Keratinocyte (primary cell): ENCODE results near the gene HAT1. TPM values are rescaled to one million over a fixed set of nuclear protein-coding genes. Genes with fewer than 3 reads are reported as not detected.

Experiments used
- DNase-seq: peaks from one replicate; pipeline ENCODE4 v3.0.0-alpha.2; 2011; ENCODE audit warnings: low read depth, missing footprints, low spot score
- FAIRE-seq: peaks from 2 replicates; lab custom pipeline; 2011; peaks lifted over from hg19 to GRCh38; lab: Jason Lieb, UNC
- H2AFZ ChIP-seq: 2 replicates; pipeline ENCODE4 v1.6.0; 2012; ENCODE audit warnings: low read length, control low read depth, inconsistent platforms; ENCODE audit not compliant: control insufficient read depth
- H3K27ac ChIP-seq: 2 replicates; pipeline ENCODE4 v1.5.1; 2011; ENCODE audit warnings: low read length; ENCODE audit not compliant: control insufficient read depth, insufficient read depth
- H3K27me3 ChIP-seq: 3 replicates; pipeline ENCODE4 v1.6.0; 2011; ENCODE audit warnings: low read length; ENCODE audit not compliant: control insufficient read depth, insufficient read depth; ENCODE audit errors: extremely low read depth
- H3K36me3 ChIP-seq, 2 experiments: 2 replicates in 1 of 2; 3 replicates in 1 of 2; pipeline ENCODE4 v1.5.1; 2011; ENCODE audit warnings: low read length in 2 of 2, mild to moderate bottlenecking in 1 of 2; ENCODE audit not compliant: control insufficient read depth in 2 of 2, insufficient read depth in 2 of 2; ENCODE audit errors: extremely low read depth in 1 of 2
- H3K4me1 ChIP-seq: 3 replicates; pipeline ENCODE4 v1.5.1; 2011; ENCODE audit warnings: low read length; ENCODE audit not compliant: control insufficient read depth, insufficient read depth; ENCODE audit errors: extremely low read depth
- H3K4me2 ChIP-seq: 3 replicates; pipeline ENCODE4 v1.6.0; 2011; ENCODE audit warnings: low read depth, low read length; ENCODE audit not compliant: control insufficient read depth, insufficient read depth; ENCODE audit errors: extremely low read depth
- H3K4me3 ChIP-seq, 3 experiments: fragments of 200-600 bp in 1 of 3; sonication (generic) in 1 of 3; 2 replicates in 2 of 3; 3 replicates in 1 of 3; pipeline ENCODE4 v1.5.1; 2011 to 2016; ENCODE audit warnings: low read length in 3 of 3, mild to moderate bottlenecking in 3 of 3, control low read depth in 2 of 3, inconsistent platforms in 1 of 3, low read depth in 1 of 3, mixed read lengths in 1 of 3, mixed run types in 1 of 3, moderate library complexity in 1 of 3; ENCODE audit not compliant: control insufficient read depth in 2 of 3, insufficient read depth in 2 of 3; ENCODE audit errors: extremely low read depth in 1 of 3
- H3K79me2 ChIP-seq: 2 replicates; pipeline ENCODE4 v1.6.0; 2012; ENCODE audit warnings: low read length; ENCODE audit not compliant: control insufficient read depth, insufficient read depth
- H3K9ac ChIP-seq: 3 replicates; pipeline ENCODE4 v1.6.0; 2011; ENCODE audit warnings: low read length; ENCODE audit not compliant: control insufficient read depth, insufficient read depth; ENCODE audit errors: extremely low read depth
- H3K9me1 ChIP-seq: 3 replicates; pipeline ENCODE4 v1.6.0; 2011; ENCODE audit warnings: low read length; ENCODE audit not compliant: control insufficient read depth, insufficient read depth; ENCODE audit errors: extremely low read depth
- H3K9me3 ChIP-seq: 2 replicates; pipeline ENCODE4 v1.5.1; 2012; ENCODE audit warnings: low read depth, low read length; ENCODE audit not compliant: control insufficient read depth
- H4K20me1 ChIP-seq: 3 replicates; pipeline ENCODE4 v1.6.0; 2011; ENCODE audit warnings: low read length; ENCODE audit not compliant: control insufficient read depth, insufficient read depth; ENCODE audit errors: extremely low read depth
- CTCF ChIP-seq, 3 experiments: IDR thresholded peaks in 1 of 3; conservative IDR thresholded peaks in 1 of 3; optimal IDR thresholded peaks in 1 of 3; 2 replicates in 2 of 3; 3 replicates in 1 of 3; pipeline versions ENCODE3 to v1.5.1; 2011; ENCODE audit warnings: low read length in 3 of 3, mild to moderate bottlenecking in 3 of 3, moderate library complexity in 2 of 3, control low read depth in 1 of 3, inconsistent platforms in 1 of 3; ENCODE audit not compliant: insufficient read depth in 2 of 3; ENCODE audit errors: extremely low read depth in 1 of 3
- EZH2 ChIP-seq: IDR thresholded peaks from one replicate; pipeline ENCODE4 v1.6.1; 2012; ENCODE audit warnings: inconsistent platforms, mild to moderate bottlenecking, low read length, moderate library complexity
- dilution Hi-C: fragments of 300-500 bp; cut with MboI; formaldehyde crosslinking; loops from one replicate; pipeline ENCODE4 v1.7.0; 2020; ENCODE audit warnings: low sequenced_read_pairs; ENCODE audit not compliant: extremely low pct_ligation_motif_present
- polyA plus RNA-seq, 5 experiments: library from polyadenylated mRNA; depleted of rRNA in 3 of 5; stranded (reverse) in 3 of 5; stranded (forward) in 1 of 5; unstranded in 1 of 5; fragments of >200 nt; gene quantifications; 1 replicate in 1 of 5; 2 replicates in 3 of 5; 3 replicates in 1 of 5; pipeline versions ENCODE4 v1.2.1 to v1.2.3, GENCODE V29; 2011 to 2012; ENCODE audit warnings: missing spikeins in 2 of 5, low read depth in 1 of 5, low replicate concordance in 1 of 5

HAT1 gene
- polyA plus RNA-seq, 1 donor (not counting 4 experiments of a cell fraction or from before 2014, with no cell fraction given): 91.2 TPM

- dilution Hi-C loops: no loop called here
- Histone ChIP-seq H3K4me3 (no peak overlapping the region), H3K9me1 (no peaks in the 10 kb centered on the region), H3K9ac (no peak overlapping the region), H3K27ac (no peak overlapping the region), H3K79me2 (peaks cover 2% of the 10 kb centered on the region), H3K4me1 (peaks cover 10% of the 10 kb centered on the region), H3K36me3 (peaks cover 0 to 3% of the 10 kb centered on the region in 2 experiments), H3K9me3 (no peaks in the 10 kb centered on the region), H3K27me3 (no peaks in the 10 kb centered on the region), H4K20me1 (no peaks in the 10 kb centered on the region), H3K4me2 (no peak overlapping the region), H2AFZ (no peak overlapping the region)
- no peak for TF ChIP-seq EZH2
- TF ChIP-seq CTCF (optimal IDR thresholded peaks at IDR 0.05 in 1 of 3, IDR thresholded peaks at IDR 0.05 in 1 of 3, conservative IDR thresholded peaks at IDR 0.05 in 1 of 3; ENCODE audit: extremely low read depth in 1 of 3, insufficient read depth in 2 of 3, low read length in 3 of 3): no peak
- no peak for FAIRE-seq
- DNase-seq: no peak
Measured at GRCh38 chr2:171874963-171875362, 47.3 kb upstream of the HAT1 start.

GRCh38 chr2:171878481-171878993, 43.7 kb upstream of the HAT1 start:
- peaks cover 2% of the 10 kb centered on the region for H3K79me2 ChIP-seq
- TF ChIP-seq CTCF (optimal IDR thresholded peaks at IDR 0.05 in 1 of 3, IDR thresholded peaks at IDR 0.05 in 1 of 3, conservative IDR thresholded peaks at IDR 0.05 in 1 of 3; ENCODE audit: extremely low read depth in 1 of 3, insufficient read depth in 2 of 3, low read length in 3 of 3) (no peak), EZH2 (no peak)
- H4K20me1 ChIP-seq: no peaks in the 10 kb centered on the region
- no peak for DNase-seq
- H3K9ac ChIP-seq: no peak overlapping the region
- no peaks in the 10 kb centered on the region for H3K9me1 ChIP-seq
- H3K4me3 ChIP-seq: no peak overlapping the region
- H3K27me3 ChIP-seq: no peaks in the 10 kb centered on the region
- dilution Hi-C loops: no loop called here
- peak overlapping the region; percentile 33 for H3K4me2 ChIP-seq
- H3K4me1 ChIP-seq: peaks cover 10% of the 10 kb centered on the region
- no peaks in the 10 kb centered on the region for H3K9me3 ChIP-seq
- peak overlapping the region; percentile 3 for H3K27ac ChIP-seq
- peak overlapping the region; percentile 66 for H2AFZ ChIP-seq
- H3K36me3 ChIP-seq: no peaks in the 10 kb centered on the region
- peak; percentile 92 for FAIRE-seq
